Dedifferentiated amniotic fluid mesenchymal stem cell (primary cell): ENCODE measurements around the gene ITPRIPL2.

Source experiments
- DNase-seq: peaks from one replicate; pipeline ENCODE4 v3.0.0-alpha.2; 2016; ENCODE audit errors: extremely low spot score

Gene ITPRIPL2

GRCh38 chr16:19142939-19143598 lies 29.3 kb downstream of the ITPRIPL2 start:
- no peak for DNase-seq

- DNase-seq, result no peak
Observed at GRCh38 chr16:19143599-19143956, 29.8 kb downstream of the ITPRIPL2 start.

- DNase-seq, result no peak
Observed at GRCh38 chr16:19145010-19145409, 31.2 kb downstream of the ITPRIPL2 start.

GRCh38 chr16:19147126-19147525 lies 33.4 kb downstream of the ITPRIPL2 start:
- DNase-seq, result no peak

GRCh38 chr16:19147627-19148026 lies 33.9 kb downstream of the ITPRIPL2 start:
- no peak for DNase-seq

- DNase-seq, result no peak
Observed at GRCh38 chr16:19148189-19148588, 34.4 kb downstream of the ITPRIPL2 start.

- DNase-seq, result no peak
Observed at GRCh38 chr16:19151310-19151709, 37.5 kb downstream of the ITPRIPL2 start.

GRCh38 chr16:19152042-19152441 lies 38.3 kb downstream of the ITPRIPL2 start:
- no peak for DNase-seq

GRCh38 chr16:19153876-19154275 lies 40.1 kb downstream of the ITPRIPL2 start:
- no peak for DNase-seq

- DNase-seq, result no peak
Observed at GRCh38 chr16:19162085-19162484, 48.3 kb downstream of the ITPRIPL2 start.

- DNase-seq, result no peak
Observed at GRCh38 chr16:19163215-19163614, 49.5 kb downstream of the ITPRIPL2 start.

GRCh38 chr16:19164285-19164684 lies 50.5 kb downstream of the ITPRIPL2 start:
- DNase-seq, result no peak

GRCh38 chr16:19165101-19165500 lies 51.3 kb downstream of the ITPRIPL2 start:
- DNase-seq, result no peak

GRCh38 chr16:19166500-19166899 lies 52.7 kb downstream of the ITPRIPL2 start:
- no peak for DNase-seq

GRCh38 chr16:19167710-19168370 lies 54.1 kb downstream of the ITPRIPL2 start, which contains the start of gene SYT17:
TSS of gene SYT17 (plus strand) at chr16:19168240. CDS start at chr16:19168647, 407 bp downstream.
- DNase-seq, result no peak

GRCh38 chr16:19168371-19169081 lies 54.8 kb downstream of the ITPRIPL2 start:
- no peak for DNase-seq

- DNase-seq, result no peak
Observed at GRCh38 chr16:19169082-19169639, 55.4 kb downstream of the ITPRIPL2 start.

GRCh38 chr16:19170043-19170655 lies 56.4 kb downstream of the ITPRIPL2 start:
- DNase-seq, result no peak
